ENCODE measurements around the gene AKAP14.
"Not testable (repeated sequence)": the region's sequence is repeated elsewhere in the genome, so short reads cannot be mapped to it uniquely, and the experiment has no call there.

AKAP14 gene

GRCh38 chrX:119895843-119896326, at the start of gene AKAP14:
Gene AKAP14, plus strand, starts transcription at chrX:119895893. Its CDS starts 7,331 bp downstream, at chrX:119903224.
- DNase-seq, result no peak

GRCh38 chrX:119852382-119853353, 43.0 kb upstream of the AKAP14 start, which contains the start of gene UPF3B:
Gene UPF3B, minus strand, starts transcription at chrX:119852963. Its CDS starts 35 bp downstream, at chrX:119852928.
- peak; percentile 99 for DNase-seq

- DNase-seq, result no peak
Observed at GRCh38 chrX:119853444-119853843, 42.2 kb upstream of the AKAP14 start.

- no peak for DNase-seq
Observed at GRCh38 chrX:119870626-119871131, 25.0 kb upstream of the AKAP14 start.

GRCh38 chrX:119871245-119871598, 24.5 kb upstream of the AKAP14 start:
- no peak for DNase-seq

- DNase-seq, result peak; percentile 81
Observed at GRCh38 chrX:119871599-119872395, 23.9 kb upstream of the AKAP14 start, which contains the start of the genes NDUFA1 and RNF113A. Gene NDUFA1, plus strand, starts transcription at chrX:119871832. Its CDS starts 80 bp downstream, at chrX:119871912. Gene RNF113A, minus strand, starts transcription at chrX:119871733. Its CDS starts 120 bp downstream, at chrX:119871613.

- no peak for DNase-seq
Observed at GRCh38 chrX:119878740-119879139, 17.0 kb upstream of the AKAP14 start.

- no peak for DNase-seq
Observed at GRCh38 chrX:119880076-119880475, 15.6 kb upstream of the AKAP14 start.

GRCh38 chrX:119880552-119881437, 14.9 kb upstream of the AKAP14 start:
- DNase-seq, result peak; percentile 19

- DNase-seq, result no peak
Observed at GRCh38 chrX:119885554-119886428, 9.9 kb upstream of the AKAP14 start.

- peak; percentile 13 for DNase-seq
Observed at GRCh38 chrX:119887721-119888425, 7.8 kb upstream of the AKAP14 start.

GRCh38 chrX:119890626-119891025, 5.1 kb upstream of the AKAP14 start:
- DNase-seq, result not testable (repeated sequence)

- not testable (repeated sequence) for DNase-seq
Observed at GRCh38 chrX:119891961-119892692, 3.6 kb upstream of the AKAP14 start.

- DNase-seq, result no peak
Observed at GRCh38 chrX:119899125-119899524, 3.4 kb downstream of the AKAP14 start.

GRCh38 chrX:119900976-119901375, 5.3 kb downstream of the AKAP14 start:
- no peak for DNase-seq

- DNase-seq, result no peak
Observed at GRCh38 chrX:119916310-119916709, 20.6 kb downstream of the AKAP14 start.

- DNase-seq, result no peak
Observed at GRCh38 chrX:119917877-119918276, 22.2 kb downstream of the AKAP14 start.

GRCh38 chrX:119919835-119920585, 24.3 kb downstream of the AKAP14 start:
- no peak for DNase-seq

- DNase-seq, result not testable (repeated sequence)
Observed at GRCh38 chrX:119922391-119922790, 26.7 kb downstream of the AKAP14 start.
